Fibroblast of mammary gland (primary cell): Measurements from ENCODE around the gene GSE1.

Source experiments
- DNase-seq: peaks from one replicate; pipeline ENCODE4 v3.0.0-alpha.2; 2010; ENCODE audit warnings: low read depth
- H3K4me3 ChIP-seq: 2 replicates; pipeline ENCODE4 v1.5.1; 2011; ENCODE audit warnings: low read depth, mild to moderate bottlenecking, low read length, moderate library complexity; ENCODE audit not compliant: control insufficient read depth
- CTCF ChIP-seq: conservative IDR thresholded peaks from 2 replicates; pipeline ENCODE4 v1.5.1; 2011; ENCODE audit warnings: low read depth, low read length, inconsistent platforms; ENCODE audit not compliant: control insufficient read depth, insufficient read depth

GSE1 gene

DNA sequence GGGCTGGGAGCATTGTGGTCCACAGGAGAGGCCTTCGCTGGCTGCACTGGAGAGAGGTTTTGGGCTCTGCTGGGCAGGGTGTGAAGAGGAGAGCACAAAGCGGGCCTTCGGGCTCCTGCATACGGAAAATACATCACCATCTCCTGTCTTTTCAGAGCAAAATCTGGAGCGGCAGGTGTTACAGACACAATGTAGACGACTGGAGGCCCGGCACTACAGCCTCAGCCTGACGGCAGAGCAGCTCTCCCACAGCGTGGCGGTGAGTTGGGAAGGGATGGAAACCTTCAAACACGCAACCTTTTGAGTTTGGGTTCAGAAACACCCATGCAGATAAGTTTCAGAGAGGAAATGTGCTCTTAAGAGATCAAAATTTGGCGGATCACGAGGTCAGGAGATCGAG is 57.7 kb downstream of the GSE1 start:
- no peak for TF ChIP-seq CTCF
- DNase-seq = no peak

GRCh38 chr16:85673529-85674417 is 60.7 kb downstream of the GSE1 start:
- H3K4me3 ChIP-seq = no peak overlapping the region
- peak; percentile 80 for DNase-seq
- TF ChIP-seq CTCF = no peak

More for the DNA sequence above, 57.7 kb downstream of the GSE1 start:
- no peak overlapping the region for H3K4me3 ChIP-seq

DNA sequence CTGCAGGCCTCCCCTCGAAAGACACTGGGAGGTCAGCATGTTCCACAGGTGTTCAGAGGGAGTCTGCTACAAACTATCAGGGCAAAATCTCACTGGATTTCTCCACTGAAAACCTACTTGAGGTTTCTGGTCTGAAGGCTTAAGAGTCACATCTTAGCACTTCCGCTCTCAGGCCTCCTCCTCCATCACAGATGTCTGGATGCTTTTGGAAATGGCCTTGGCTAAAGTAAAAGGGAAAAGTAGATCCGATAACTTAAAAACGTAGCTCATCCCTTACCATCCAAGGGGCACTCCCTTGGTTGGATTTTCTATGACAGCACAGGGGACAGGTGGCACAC is 61.3 kb downstream of the GSE1 start:
- H3K4me3 ChIP-seq = no peak overlapping the region
- no peak for TF ChIP-seq CTCF
- DNase-seq = no peak

- no peak for TF ChIP-seq CTCF
- no peak for DNase-seq
- H3K4me3 ChIP-seq = no peak overlapping the region
Measured at GRCh38 chr16:85674828-85675227, 61.7 kb downstream of the GSE1 start.

DNA sequence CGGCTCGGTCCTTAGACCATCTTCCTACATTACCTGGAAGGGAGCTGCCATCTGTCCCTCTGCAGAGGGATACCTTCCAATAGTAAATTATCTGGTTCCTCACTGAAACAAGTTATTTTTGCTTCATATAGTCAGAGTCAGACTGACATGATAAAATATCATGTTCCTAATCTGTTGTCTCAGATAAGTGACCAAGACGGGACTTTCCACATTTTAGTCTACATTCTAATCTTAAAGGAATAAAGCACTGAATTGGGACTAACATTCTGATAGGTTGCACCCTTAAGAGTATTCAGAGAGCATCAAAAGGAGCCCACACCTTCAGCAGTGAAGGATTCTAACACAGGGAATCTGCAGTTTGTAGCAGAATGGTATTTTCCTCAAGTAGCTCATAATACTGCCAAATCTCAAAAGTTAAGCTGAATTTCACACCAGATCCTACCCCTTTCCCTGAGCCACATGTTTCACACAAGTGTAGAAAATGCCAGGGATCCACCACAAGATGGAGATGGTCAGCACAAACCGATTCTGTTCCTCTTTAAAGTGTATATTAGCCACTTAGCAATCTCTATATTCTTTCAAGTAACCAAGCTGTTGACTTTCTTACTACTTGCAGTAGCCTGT is 62.2 kb downstream of the GSE1 start:
- DNase-seq = peak; percentile 54
- peak; percentile 53 for TF ChIP-seq CTCF
- H3K4me3 ChIP-seq = no peak overlapping the region

GRCh38 chr16:85676466-85676865 is 63.3 kb downstream of the GSE1 start:
- no peak for TF ChIP-seq CTCF
- no peak for DNase-seq
- no peak overlapping the region for H3K4me3 ChIP-seq
